GM08714 (cell line): ENCODE measurements around the gene CHST11.

ENCODE experiments used
- H3K4me3 ChIP-seq: fragments of 200-500 bp; sonication (Bioruptor generic); 2 replicates; pipeline ENCODE4 v1.5.1; 2014; ENCODE audit warnings: mild to moderate bottlenecking, low read length, inconsistent platforms
- ZNF274 ChIP-seq: IDR thresholded peaks from 2 replicates; pipeline ENCODE4 v1.6.1; 2012; ENCODE audit warnings: mild to moderate bottlenecking, low read depth, low read length

CHST11 gene

GRCh38 chr12:104598342-104599271, 141.9 kb downstream of the CHST11 start:
- H3K4me3 ChIP-seq = no peak overlapping the region
- no peak for TF ChIP-seq ZNF274

GRCh38 chr12:104599272-104600035, 142.7 kb downstream of the CHST11 start:
- H3K4me3 ChIP-seq = no peak overlapping the region
- no peak for TF ChIP-seq ZNF274

GRCh38 chr12:104600036-104600712, 143.4 kb downstream of the CHST11 start:
- TF ChIP-seq ZNF274 = no peak

GRCh38 chr12:104600790-104601739, 144.3 kb downstream of the CHST11 start:
- TF ChIP-seq ZNF274 = no peak
- H3K4me3 ChIP-seq = no peak overlapping the region

More at GRCh38 chr12:104600036-104600712, 143.4 kb downstream of the CHST11 start:
- no peak overlapping the region for H3K4me3 ChIP-seq

- no peak for TF ChIP-seq ZNF274
- H3K4me3 ChIP-seq = no peak overlapping the region
Measured at GRCh38 chr12:104602406-104602805, 145.7 kb downstream of the CHST11 start.

- no peak for TF ChIP-seq ZNF274
- no peak overlapping the region for H3K4me3 ChIP-seq
Measured at GRCh38 chr12:104602896-104603295, 146.1 kb downstream of the CHST11 start.

- no peak overlapping the region; the same call in 1 of the 2 replicates for H3K4me3 ChIP-seq
- no peak for TF ChIP-seq ZNF274
Measured at GRCh38 chr12:104603545-104603973, 146.8 kb downstream of the CHST11 start.

- peak overlapping the region; percentile 15; the same call in 1 of the 2 replicates for H3K4me3 ChIP-seq
- TF ChIP-seq ZNF274 = no peak
Measured at GRCh38 chr12:104604070-104604994, 147.6 kb downstream of the CHST11 start.

- no peak for TF ChIP-seq ZNF274
- no peak overlapping the region for H3K4me3 ChIP-seq
Measured at GRCh38 chr12:104604995-104605675, 148.4 kb downstream of the CHST11 start.

GRCh38 chr12:104605685-104606084, 148.9 kb downstream of the CHST11 start:
- no peak for TF ChIP-seq ZNF274
- H3K4me3 ChIP-seq = no peak overlapping the region

- no peak overlapping the region for H3K4me3 ChIP-seq
- no peak for TF ChIP-seq ZNF274
Measured at GRCh38 chr12:104608998-104609397, 152.2 kb downstream of the CHST11 start.

- no peak overlapping the region for H3K4me3 ChIP-seq
- no peak for TF ChIP-seq ZNF274
Measured at GRCh38 chr12:104609445-104609844, 152.7 kb downstream of the CHST11 start.
